Epithelial cell of prostate (primary cell): ENCODE measurements around the gene SH3PXD2B.
A peak's percentile ranks its signal among the peaks of the same experiment; 100 is the strongest.
"Not testable (repeated sequence)": the region's sequence is repeated elsewhere in the genome, so short reads cannot be mapped to it uniquely, and the experiment has no call there.

ENCODE experiments used
- DNase-seq: peaks from one replicate; pipeline ENCODE4 v3.0.0-alpha.2; 2011; ENCODE audit warnings: low read depth, low spot score
- H3K27ac ChIP-seq: fragments of 450-650 bp; 2 replicates; pipeline ENCODE4 v1.5.1; 2017; ENCODE audit warnings: mild to moderate bottlenecking

SH3PXD2B gene

DNA sequence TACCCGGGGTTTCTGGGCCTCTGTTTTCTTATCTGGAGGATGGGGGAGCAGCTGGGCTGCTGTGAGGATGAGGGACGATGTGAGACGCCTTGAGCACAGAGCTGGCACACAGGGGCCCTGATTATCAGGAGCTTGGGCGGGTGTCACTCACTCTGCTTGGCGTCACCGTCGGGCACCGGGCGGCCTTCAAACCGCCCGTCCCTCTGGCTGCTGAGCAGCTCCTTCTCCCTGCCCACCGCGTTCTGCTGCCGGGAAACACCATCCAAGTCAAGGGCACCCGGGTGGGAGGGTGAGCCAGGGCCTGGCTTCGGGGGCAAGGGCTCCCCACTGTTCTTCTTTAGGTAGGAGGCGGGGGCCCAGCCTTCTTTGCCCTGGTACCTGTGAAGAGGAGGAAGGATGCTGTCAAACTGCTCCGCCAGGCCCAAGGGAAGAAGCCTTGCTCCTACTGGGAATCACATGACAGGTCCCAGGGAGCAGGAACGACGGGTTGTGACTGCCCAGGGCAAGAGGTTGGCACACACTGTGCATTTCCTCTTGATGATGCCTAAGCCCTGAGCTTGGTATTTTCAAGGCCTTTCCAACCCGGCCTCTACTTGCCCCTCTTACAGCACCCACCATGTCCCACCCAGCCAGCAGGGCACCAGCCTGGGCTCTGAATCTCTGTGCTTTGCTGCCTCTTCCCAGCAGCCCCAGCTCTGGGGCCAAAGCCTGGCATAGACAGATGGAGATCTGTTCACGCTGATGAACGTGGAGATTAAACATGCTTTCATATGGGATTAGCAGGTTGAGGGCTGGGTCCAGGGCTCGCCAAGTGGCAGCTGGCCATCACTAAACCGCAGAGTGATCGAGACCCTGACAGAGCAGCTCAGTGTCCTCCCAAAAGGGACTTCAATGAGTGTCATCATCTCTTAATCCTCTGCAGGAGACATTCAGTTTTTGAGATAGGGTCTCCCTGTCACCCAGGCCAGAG is 103.8 kb downstream of the SH3PXD2B start:
- DNase-seq: no peak
- H3K27ac ChIP-seq: no peak overlapping the region

DNA sequence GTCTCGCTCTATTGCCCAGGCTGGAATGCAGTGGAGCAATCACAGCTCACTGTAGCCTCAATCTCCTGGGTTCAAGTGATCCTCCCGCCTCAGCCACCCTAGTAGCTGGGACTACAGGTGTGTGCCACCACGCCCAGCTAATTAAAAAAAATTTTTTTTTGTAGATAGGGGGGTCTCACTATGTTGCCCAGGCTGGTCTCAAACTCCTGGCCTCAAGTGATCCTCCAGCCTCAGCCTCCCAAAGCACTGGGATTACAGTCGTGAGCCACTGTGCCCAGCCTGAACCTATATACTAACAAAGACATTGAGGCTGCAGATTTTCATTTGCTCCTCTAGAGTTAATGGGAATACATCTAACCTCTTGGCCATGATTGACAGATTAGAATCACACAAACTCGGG is 105.6 kb downstream of the SH3PXD2B start:
- DNase-seq, H3K27ac ChIP-seq: not testable (repeated sequence)

DNA sequence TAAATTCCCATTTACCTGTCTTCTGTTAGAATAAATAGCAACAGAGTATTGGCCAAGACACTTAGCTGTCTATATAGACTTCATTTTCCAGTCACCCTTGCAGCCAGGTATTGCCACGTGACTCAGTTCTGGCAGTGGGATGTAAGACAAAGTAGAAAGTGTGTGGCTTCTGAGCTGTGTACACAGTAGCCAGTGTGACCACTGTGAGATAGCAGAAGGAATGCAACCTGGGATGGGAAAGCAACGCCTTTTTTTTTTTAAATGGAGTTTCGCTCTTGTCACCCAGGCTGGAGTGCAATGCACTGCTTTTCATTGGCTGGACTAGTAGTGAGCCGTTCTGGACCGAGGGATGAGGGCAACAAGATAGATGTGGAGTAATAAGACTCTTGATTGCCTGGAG is 106.2 kb downstream of the SH3PXD2B start:
- DNase-seq: no peak
- H3K27ac ChIP-seq: no peak overlapping the region

DNA sequence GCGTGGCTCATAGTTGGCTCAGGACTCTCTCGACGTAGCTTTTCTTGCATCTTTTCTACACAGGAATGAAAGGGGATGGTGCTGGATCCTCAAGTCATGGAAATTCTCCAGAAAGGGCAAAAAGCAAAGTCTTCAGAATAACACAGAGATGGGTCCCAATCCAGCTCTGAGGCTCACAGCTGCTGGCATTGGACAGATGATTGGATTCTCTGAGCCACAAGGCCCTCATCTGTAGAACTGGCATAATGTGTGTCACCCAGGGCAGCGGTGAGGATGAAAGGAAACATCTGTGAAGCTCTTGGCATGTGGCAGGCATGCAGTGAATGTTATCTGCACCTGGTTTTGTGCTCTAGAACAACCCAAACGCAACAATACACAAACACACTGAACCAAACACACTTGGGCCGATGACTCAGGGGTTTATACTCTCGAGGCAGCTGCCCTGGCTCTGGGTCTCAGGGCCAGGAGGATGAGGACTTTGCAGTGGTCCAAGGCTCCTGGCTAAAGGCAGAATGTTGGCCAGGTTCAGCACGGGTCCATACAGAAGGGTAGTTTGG is 106.8 kb downstream of the SH3PXD2B start:
- DNase-seq: no peak
- H3K27ac ChIP-seq: no peak overlapping the region

DNA sequence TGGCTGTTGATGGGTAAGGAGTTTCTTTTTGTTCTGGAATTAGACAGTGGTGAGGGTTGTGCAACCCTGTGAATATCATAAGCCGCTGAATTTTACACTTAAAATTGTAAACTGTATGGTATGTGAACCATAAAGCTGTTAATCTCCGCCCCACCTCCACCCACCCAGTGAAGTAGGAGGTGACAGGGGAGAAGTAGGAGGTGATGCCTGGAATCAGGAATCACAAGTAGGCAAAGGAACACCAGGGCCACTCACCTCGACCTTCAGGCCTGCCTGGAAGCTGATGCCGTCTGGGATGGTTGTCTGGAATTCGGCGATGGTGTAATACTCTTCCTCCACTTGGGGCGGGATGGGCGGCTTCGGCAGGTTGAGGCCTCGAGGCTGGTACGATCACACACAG is 108.4 kb downstream of the SH3PXD2B start:
- no peak overlapping the region for H3K27ac ChIP-seq
- no peak for DNase-seq

DNA sequence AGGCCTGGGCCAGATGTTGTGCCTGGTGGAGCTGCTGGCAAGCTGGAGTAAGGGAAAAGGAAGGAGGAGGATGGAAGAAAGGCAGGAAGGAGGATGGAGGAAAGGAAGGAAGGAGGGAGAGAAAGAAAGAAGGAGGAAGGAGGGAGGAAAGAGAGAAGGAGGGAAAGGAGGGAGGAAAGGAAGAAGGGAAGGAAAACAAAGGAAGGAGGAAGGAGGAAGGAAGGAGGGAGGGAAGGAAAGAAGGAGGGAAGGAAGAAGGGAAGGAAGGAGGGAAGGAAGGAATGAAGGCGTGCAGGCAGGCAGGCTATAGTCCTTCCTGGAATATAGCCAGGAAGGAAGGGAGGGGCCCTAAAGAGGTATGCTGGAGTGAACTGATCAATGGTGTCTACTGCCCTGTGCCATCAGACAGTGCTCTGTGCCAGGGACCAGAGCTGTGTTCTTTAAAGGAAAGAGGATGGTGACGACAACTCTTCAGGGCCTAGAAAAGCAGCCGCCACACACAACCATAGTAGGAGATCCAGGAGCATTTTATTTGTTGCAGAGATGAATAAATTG is 109.4 kb downstream of the SH3PXD2B start:
- no peak for DNase-seq
- no peak overlapping the region for H3K27ac ChIP-seq

DNA sequence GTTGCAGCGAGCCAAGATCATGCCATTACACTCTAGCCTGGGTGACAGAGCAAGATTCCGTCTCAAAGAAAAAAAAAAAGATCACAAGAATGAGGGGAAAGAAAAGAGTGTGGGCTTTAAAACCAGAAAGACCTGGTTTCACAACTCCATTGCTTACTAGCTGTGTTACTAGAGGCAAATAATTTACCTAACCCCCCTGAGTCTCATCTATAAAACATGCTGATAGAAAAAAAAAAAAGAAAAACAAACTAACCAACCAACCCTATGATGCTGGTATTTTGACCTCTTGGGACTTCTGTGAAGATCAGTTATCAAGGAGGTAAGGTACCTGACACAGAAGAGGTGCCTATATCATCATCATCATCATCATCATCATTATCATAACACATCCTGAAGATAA is 110.6 kb downstream of the SH3PXD2B start:
- DNase-seq: no peak
- H3K27ac ChIP-seq: no peak overlapping the region

DNA sequence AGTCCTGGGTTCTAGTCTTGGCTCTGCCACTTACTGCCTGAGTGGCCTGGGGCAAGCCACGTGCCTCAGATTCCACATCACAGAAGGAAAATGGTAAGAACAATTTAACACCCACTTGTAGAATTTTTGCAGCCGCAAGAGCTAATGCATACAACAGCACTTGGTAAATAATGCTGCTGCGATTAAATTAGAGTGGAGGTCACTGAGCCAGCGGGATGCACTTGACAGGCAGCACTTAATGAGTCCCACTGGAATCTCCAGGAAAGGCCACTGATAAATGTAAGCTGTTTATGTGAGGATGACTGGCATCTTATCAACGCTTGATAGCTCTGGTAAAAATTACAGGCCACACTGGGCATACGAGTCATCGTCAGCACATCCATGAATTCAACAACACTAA is 111.4 kb downstream of the SH3PXD2B start:
- no peak overlapping the region for H3K27ac ChIP-seq
- no peak for DNase-seq

DNA sequence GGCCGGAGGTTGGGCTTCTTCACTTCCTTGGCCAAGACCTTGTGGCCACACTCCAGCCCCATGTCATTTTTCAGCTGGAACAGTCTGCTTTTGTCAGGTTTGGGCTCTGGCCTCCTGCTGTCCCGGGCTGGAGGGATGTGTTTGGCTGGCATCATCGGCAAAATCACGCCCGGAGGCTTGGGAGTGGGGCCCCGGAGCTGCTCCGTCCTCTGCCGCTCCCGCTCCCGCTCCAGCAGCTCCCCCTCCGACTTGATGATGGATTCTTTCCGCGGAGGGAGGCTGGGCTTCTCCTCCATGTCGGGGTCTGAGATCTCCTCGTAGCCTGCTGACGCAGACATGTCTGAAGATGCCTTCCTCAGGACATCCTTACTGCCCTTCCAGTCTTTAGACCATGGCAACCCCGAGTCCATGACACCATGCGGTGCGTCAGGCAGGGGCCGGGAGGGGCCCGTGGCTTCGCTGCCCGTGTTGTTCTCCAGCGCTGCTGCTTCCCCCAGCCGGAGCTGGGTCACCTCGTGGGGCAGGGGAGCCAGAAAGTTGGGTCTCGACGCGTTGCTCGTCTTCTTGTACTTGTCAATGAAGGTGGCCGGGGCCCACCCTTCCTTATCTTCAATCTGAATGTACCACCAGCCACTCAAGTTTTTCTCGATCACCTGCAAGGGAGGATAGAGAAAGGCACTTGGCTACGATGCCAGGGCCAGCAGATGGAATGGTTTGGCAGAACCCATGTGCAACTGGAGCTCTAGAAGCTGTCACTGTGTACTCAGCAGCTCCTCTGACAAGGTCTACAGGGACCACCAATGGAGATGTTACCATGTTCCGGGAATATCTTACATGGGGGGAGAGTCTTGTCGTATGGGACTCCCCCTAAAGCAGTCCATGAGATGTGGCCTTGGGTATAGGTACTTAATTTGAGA is 114.8 kb downstream of the SH3PXD2B start:
- no peak overlapping the region for H3K27ac ChIP-seq
- DNase-seq: no peak

DNA sequence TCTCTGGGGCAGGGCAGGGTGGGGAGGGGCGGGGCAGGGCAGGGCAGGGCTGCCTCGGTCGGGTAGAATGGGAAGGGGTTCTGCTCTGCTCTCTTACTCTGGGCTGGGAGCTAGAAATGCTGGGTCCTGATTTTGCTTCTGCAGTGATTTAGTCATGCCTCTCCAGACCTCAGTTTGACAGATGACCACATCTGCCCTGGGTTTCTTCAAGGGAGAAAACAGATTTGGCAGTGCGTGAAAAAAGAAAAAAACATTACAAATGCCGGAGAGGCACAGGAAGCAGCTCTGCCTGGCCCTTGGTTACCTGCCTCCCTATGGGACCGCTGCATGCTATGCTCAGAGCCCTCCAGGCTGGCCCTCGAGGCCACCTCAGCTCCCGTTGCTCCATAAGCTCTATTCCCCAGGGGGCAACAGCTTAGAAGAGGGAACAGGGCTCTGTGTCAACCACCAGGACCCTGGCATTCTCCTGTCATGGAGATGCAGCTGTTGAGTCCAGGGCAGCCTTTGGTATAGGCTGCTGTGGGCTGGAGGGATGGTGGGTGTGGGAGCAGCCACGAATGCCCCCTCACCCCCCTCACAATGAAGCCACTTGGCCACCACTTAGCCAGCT is 117.5 kb downstream of the SH3PXD2B start:
- H3K27ac ChIP-seq: no peak overlapping the region
- no peak for DNase-seq

DNA sequence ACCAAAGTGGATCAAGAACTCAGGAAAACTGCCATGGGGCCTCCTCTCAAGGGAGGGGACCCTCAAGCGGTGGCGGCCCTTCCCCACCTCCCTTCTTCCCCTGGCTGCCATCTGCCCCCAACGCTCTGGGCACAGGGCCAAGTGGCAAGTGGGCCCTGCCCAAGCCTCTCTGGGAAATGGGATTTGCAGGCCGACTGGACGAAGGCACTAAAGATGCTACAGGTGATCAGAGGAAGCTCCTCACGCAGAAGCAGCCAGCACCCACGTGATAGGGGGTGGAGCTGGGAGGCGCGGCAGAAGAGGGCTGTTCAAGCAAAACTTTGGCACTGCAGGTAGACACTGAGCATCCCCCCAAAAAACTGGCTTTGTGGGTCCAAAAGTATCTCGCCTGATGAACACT is 118.1 kb downstream of the SH3PXD2B start:
- H3K27ac ChIP-seq: no peak overlapping the region
- no peak for DNase-seq

DNA sequence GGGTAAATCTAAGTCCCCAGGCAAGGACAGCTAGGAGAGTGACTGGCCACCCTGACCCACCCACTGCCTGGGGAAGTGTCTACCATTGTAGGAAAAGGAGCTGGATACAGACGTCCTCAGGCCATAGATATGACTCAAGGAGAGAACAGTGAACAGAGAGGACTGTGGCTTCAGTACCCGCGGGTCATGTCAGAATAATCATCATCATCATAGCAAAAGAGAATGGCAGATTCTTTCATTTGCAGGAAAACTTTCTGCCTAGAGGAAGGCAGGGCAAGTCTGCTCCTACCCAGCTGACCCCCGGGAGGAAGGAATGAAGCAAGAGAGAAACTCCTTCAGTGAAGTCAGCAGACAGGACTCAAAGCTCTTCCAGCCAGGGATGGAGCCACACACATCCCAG is 118.6 kb downstream of the SH3PXD2B start:
- DNase-seq: no peak
- no peak overlapping the region for H3K27ac ChIP-seq

DNA sequence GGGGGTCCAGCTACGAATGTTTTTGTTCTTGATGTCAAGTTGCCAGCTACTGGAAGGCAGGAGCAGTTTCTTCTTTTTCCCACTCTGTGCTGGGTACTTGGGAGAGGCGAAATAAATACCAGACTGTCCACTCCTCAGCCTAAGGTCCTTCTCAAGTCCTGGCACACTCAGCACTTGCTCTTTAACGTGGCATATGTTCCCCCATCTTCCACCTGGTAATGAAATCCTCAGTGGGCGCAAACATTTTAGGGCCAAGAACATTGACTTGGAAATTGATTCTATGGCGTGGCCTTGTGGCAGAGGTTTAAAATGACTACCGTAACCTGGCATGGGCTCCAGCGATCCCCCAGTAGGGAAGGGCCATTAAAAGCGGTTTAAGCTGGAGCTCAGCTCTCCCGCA is 119.7 kb downstream of the SH3PXD2B start:
- no peak overlapping the region for H3K27ac ChIP-seq
- no peak for DNase-seq

DNA sequence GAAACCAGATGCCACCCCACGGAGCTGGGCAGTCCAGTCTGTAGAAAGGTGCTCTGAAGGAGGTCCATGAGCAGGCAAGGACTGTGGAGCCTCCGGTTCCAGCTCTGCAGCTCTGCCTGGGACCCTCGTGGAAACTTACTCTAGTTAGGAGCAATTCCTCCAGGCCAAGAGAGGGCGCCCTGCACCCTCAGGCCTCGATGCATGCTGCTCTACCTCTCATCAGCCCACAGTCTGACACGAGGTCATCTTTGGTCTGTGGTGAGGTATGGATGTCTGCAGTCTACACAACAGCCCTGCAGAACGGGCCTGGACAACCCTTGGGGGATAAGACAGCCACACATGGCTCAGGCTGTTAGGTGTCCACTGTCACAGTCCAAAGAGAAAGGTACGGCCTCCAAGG is 120.1 kb downstream of the SH3PXD2B start:
- DNase-seq: no peak
- H3K27ac ChIP-seq: no peak overlapping the region

DNA sequence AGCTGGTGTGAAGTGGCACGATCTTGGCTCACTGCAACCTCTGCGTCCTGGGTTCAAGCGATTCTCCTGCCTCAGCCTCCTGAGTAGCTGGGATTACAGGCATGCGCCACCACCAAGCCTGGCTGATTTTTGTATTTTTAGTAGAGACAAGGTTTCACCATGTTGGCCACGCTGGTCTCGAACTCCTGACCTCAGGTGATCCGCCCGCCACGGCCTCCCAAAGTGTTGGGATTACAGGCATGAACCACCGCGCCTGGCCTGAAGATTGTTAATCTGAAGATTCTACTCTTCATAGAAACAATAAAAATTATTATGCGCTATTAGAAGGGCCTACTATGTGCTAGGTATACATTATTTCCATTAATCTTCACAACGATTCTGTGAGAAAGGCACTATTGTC is 127.4 kb downstream of the SH3PXD2B start:
- not testable (repeated sequence) for DNase-seq, H3K27ac ChIP-seq

DNA sequence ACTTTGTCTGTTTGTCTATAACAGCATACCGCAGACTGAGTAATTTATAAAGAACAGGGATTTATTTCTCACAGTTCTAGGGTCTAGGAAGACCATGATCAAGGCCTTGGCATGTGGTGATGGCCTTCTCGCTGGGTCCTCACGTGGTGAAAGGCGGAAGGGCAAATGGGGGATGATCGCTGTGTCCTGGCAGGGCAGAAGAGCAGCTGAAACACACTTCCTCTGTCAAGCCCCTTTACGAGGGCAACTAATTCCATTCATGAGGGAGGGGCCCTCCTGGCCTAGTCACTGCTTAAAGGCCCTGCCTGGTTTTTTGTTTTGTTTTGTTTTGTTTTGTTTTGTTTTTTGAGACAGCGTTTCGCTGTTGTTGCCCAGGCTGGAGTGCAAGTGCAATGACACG is 128.9 kb downstream of the SH3PXD2B start:
- DNase-seq: no peak
- no peak overlapping the region for H3K27ac ChIP-seq

DNA sequence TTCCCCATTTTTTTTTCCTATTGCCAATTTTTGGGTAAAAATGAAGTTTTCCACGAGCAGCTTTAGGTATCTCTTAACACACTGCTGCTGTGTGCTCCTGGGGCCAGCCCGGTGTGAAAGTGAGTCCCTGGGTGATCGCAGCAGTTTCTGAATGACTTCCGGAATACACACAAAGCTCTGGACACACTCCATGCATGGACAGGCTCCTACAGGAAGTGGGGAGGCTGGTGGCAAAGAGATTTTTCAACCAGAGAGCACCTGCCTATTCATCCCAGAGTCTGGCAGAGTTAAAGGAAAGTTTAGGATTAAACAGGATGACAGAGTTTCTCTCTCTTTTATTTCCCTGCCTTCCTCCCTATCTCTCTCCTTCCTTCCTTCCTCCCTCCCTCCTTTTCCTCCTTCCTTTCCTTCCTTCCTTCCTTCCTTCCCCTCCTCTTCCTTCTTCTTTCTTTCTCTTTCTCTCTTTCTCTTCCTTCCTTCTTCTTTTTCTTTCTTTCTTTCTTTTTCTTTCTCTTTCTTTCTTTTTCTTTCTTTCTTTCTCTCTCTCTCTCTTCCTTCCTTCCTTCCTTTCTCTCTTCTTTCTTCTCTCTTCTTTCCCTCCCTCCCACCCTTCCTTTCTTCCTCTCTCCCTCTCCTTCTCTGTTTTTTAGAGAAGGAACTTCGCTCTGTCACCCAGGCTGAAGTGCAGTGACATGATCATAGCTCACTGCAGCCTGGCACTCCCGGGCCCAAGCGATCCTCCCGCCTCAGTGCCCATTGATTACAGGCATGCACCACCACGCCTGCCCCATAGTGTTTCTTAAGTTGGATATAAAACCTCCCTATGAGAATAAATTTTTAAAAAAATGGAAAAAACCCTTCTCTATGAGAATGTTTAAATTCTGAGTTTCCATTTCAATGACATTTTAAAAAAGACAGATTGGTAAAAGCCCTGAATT is 132.0 kb downstream of the SH3PXD2B start:
- peak overlapping the region; percentile 78 for H3K27ac ChIP-seq
- no peak for DNase-seq

DNA sequence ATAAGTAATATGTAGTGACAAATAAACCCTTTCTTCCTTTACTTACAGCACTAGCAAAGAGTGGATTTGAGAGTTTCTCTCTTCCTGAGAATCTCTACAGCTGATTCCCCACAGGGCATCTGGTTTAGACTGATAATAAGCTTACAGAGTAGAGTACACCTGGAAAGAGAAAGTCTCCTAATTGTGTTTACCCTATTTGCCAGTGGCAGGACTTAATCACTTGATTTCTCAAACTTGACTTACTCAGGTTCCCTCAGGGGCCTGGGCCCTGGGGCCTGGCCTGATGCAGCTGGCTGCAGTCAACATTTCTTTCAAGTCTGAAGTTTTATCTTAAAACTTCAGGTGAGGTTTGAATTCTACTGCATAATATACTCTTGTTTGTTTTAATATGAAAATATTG is 132.7 kb downstream of the SH3PXD2B start:
- peak overlapping the region; percentile 78 for H3K27ac ChIP-seq
- no peak for DNase-seq
